ENCODE data around the gene NUP93. TPM values are rescaled to one million over a fixed set of nuclear protein-coding genes. Genes with fewer than 3 reads are reported as not detected.

NUP93 gene
- total and polyA plus RNA-seq, 7 donors = 13.8 to 35.8 (median 21.4) TPM

- TF ChIP-seq CTCF (IDR thresholded peaks at IDR 0.05) = no peak
- H3K27ac ChIP-seq = no peak overlapping the region
- H3K4me3 ChIP-seq = no peak overlapping the region
- no peak for DNase-seq
- H3K36me3 ChIP-seq = no peaks in the 10 kb centered on the region
- no peaks in the 10 kb centered on the region for H3K27me3 ChIP-seq
- no peaks in the 10 kb centered on the region for H3K4me1 ChIP-seq
- intact Hi-C loops (cut with DNase I) = no loop called here
- 85 to 92% methylated on average over 7 of the region's 7 CpGs for WGBS, 2 donors
- H3K9me3 ChIP-seq = no peaks in the 10 kb centered on the region
These were observed 158.9 kb downstream of the NUP93 start for GRCh38 chr16:56888806-56889205.

DNA sequence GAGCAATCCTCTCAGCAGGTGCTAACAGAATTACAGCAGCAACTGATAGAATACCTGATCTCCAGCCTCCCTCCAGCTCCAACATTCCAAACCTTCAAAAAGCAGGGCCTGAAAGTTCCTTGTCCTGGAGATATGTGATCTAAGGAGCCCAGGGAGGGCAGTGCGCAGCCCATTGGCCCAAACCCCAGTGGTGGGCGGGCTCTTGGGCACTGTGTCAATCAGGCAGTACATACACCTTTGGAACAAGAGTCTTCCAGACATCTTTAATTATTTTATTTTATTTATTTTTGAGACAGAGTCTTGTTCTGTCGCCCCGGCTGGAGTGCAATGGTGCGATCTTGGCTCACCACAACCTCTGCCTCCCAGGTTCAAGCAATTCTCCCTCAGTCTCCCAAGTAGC, 159.3 kb downstream of the NUP93 start:
- intact Hi-C loops (cut with DNase I) = no loop called here
- Histone ChIP-seq H3K27ac (no peak overlapping the region), H3K9me3 (no peaks in the 10 kb centered on the region), H3K4me3 (no peak overlapping the region), H3K4me1 (no peaks in the 10 kb centered on the region), H3K27me3 (no peaks in the 10 kb centered on the region), H3K36me3 (no peaks in the 10 kb centered on the region)
- 40 to 76% methylated on average over 5 of the region's 5 CpGs for WGBS, 2 donors
- no peak for DNase-seq
- TF ChIP-seq CTCF (IDR thresholded peaks at IDR 0.05) = no peak

DNA sequence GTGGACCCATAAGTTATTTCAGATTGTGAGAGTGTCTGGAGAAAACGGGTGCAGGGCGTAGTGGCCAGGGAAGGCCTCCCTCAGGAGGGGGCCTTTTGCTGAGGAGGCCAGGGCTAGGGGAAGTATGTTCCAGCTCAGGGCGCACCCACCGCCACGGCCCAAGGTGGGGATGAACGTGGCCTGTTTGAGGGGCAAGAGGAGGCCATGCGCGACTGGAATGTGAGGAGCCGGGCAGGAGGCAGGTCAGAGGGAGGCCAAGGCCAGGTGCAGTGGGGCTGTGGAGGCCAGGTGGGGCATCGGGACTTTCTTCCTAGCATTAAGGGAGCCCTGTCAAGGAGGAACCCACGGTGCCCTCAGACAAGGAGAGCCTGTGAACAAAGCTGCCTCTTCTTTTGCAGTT, 161.8 kb downstream of the NUP93 start:
- TF ChIP-seq EP300 (IDR thresholded peaks at IDR 0.05) = no peak
- TF ChIP-seq POLR2A (IDR thresholded peaks at IDR 0.05) = no peak
- TF ChIP-seq CTCF (IDR thresholded peaks at IDR 0.05) = no peak
- no peak for TF ChIP-seq POLR2AphosphoS5 (IDR thresholded peaks at IDR 0.05)
- WGBS, 2 donors = 81 to 82% methylated on average over 11 of the region's 11 CpGs
- H3K36me3 ChIP-seq = no peaks in the 10 kb centered on the region
- DNase-seq = no peak
- H3K4me1 ChIP-seq = no peaks in the 10 kb centered on the region
- no peaks in the 10 kb centered on the region for H3K9me3 ChIP-seq
- H3K27ac ChIP-seq = no peak overlapping the region
- intact Hi-C loops (cut with DNase I) = no loop called here
- no peak overlapping the region for H3K4me3 ChIP-seq
- H3K27me3 ChIP-seq = no peaks in the 10 kb centered on the region

DNA sequence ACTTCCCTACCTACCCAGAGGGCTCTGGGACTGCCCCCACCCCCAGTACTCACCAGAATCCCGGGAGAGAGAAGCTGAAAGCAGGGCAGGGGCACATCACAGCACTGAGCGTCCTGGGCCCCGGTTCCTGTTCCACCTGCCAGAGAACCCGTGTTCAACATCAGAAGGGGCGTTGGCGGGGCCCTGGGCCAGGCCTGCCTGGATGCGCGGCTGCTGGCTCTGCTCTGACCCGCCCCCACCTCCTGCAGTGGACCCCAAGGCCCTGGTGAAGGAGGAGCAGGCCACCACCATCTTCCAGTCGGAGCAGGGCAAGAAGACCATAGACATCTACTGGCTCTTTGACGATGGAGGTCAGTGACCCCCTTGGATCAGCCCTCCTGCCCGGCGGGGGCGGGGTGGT, 162.8 kb downstream of the NUP93 start:
- no peaks in the 10 kb centered on the region for H3K36me3 ChIP-seq
- TF ChIP-seq POLR2AphosphoS5 (IDR thresholded peaks at IDR 0.05) (no peak), EP300 (IDR thresholded peaks at IDR 0.05) (no peak), CTCF (IDR thresholded peaks at IDR 0.05) (no peak), POLR2A (IDR thresholded peaks at IDR 0.05) (no peak)
- H3K4me1 ChIP-seq = no peaks in the 10 kb centered on the region
- no peak for DNase-seq
- WGBS, 2 donors = 87 to 88% methylated on average over 14 of the region's 14 CpGs
- H3K4me3 ChIP-seq = no peak overlapping the region
- no peak overlapping the region for H3K27ac ChIP-seq
- H3K27me3 ChIP-seq = no peaks in the 10 kb centered on the region
- intact Hi-C loops (cut with DNase I) = no loop called here
- no peaks in the 10 kb centered on the region for H3K9me3 ChIP-seq

GRCh38 chr16:56894331-56894917, 164.5 kb downstream of the NUP93 start:
- no peak overlapping the region for H3K4me3 ChIP-seq
- no peaks in the 10 kb centered on the region for H3K36me3 ChIP-seq
- no peaks in the 10 kb centered on the region for H3K4me1 ChIP-seq
- no peak overlapping the region for H3K27ac ChIP-seq
- intact Hi-C loops (cut with DNase I) = no loop called here
- 88 to 92% methylated on average over 12 of the region's 12 CpGs for WGBS, 2 donors
- no peak for DNase-seq
- TF ChIP-seq CTCF (IDR thresholded peaks at IDR 0.05) (no peak), POLR2A (IDR thresholded peaks at IDR 0.05) (no peak), EP300 (IDR thresholded peaks at IDR 0.05) (no peak), POLR2AphosphoS5 (IDR thresholded peaks at IDR 0.05) (no peak)
- no peaks in the 10 kb centered on the region for H3K27me3 ChIP-seq
- H3K9me3 ChIP-seq = no peaks in the 10 kb centered on the region
